Measurements from ENCODE around the gene ERCC5.
A peak's percentile ranks its signal among the peaks of the same experiment; 100 is the strongest.

The ERCC5 gene

GRCh38 chr13:102902789-102903347 lies 57.0 kb downstream of the ERCC5 start:
- no peak overlapping the region for H3K4me3 ChIP-seq (replicated peaks; ENCODE audit: low read depth, low read length)
- no peak for DNase-seq (ENCODE audit: low read depth)
- no peak for TF ChIP-seq CTCF (IDR thresholded peaks at IDR 0.05; ENCODE audit: low read length, missing control alignments)

- DNase-seq (ENCODE audit: low read depth): peak; percentile 31
- no peak overlapping the region for H3K4me3 ChIP-seq (replicated peaks; ENCODE audit: low read depth, low read length)
- TF ChIP-seq CTCF (IDR thresholded peaks at IDR 0.05; ENCODE audit: low read length, missing control alignments): peak; percentile 44
Observed at GRCh38 chr13:102903659-102904407, 58.0 kb downstream of the ERCC5 start.

- no peak for DNase-seq (ENCODE audit: low read depth)
- no peak for TF ChIP-seq CTCF (IDR thresholded peaks at IDR 0.05; ENCODE audit: low read length, missing control alignments)
- no peak overlapping the region for H3K4me3 ChIP-seq (replicated peaks; ENCODE audit: low read depth, low read length)
Observed at GRCh38 chr13:102904408-102904862, 58.6 kb downstream of the ERCC5 start.

GRCh38 chr13:102905905-102906771 lies 60.3 kb downstream of the ERCC5 start:
- no peak for DNase-seq (ENCODE audit: low read depth)

GRCh38 chr13:102907016-102907756 lies 61.4 kb downstream of the ERCC5 start:
- DNase-seq (ENCODE audit: low read depth): no peak
- H3K4me3 ChIP-seq (replicated peaks; ENCODE audit: low read depth, low read length): no peak overlapping the region
- TF ChIP-seq CTCF (IDR thresholded peaks at IDR 0.05; ENCODE audit: low read length, missing control alignments): no peak

More at GRCh38 chr13:102905905-102906771, 60.3 kb downstream of the ERCC5 start:
- H3K4me3 ChIP-seq (replicated peaks; ENCODE audit: low read depth, low read length): no peak overlapping the region
- no peak for TF ChIP-seq CTCF (IDR thresholded peaks at IDR 0.05; ENCODE audit: low read length, missing control alignments)

- DNase-seq (ENCODE audit: low read depth): no peak
- TF ChIP-seq CTCF (IDR thresholded peaks at IDR 0.05; ENCODE audit: low read length, missing control alignments): no peak
- no peak overlapping the region for H3K4me3 ChIP-seq (replicated peaks; ENCODE audit: low read depth, low read length)
Observed at GRCh38 chr13:102907886-102908515, 62.2 kb downstream of the ERCC5 start.
